Fibroblast of gingiva (primary cell): Measurements from ENCODE around the gene CSRNP3.

Source experiments
- DNase-seq: peaks from one replicate; pipeline ENCODE4 v3.0.0-alpha.2; 2011; ENCODE audit warnings: low read depth

Gene CSRNP3

GRCh38 chr2:165687426-165688002 is 218.0 kb downstream of the CSRNP3 start:
- no peak for DNase-seq

- peak; percentile 52 for DNase-seq
These were observed 222.1 kb downstream of the CSRNP3 start for GRCh38 chr2:165691615-165692014.

GRCh38 chr2:165692906-165693305 is 223.4 kb downstream of the CSRNP3 start:
- DNase-seq = no peak

GRCh38 chr2:165693838-165694237 is 224.3 kb downstream of the CSRNP3 start:
- DNase-seq = no peak

- DNase-seq = no peak
These were observed 228.4 kb downstream of the CSRNP3 start for GRCh38 chr2:165697748-165698443.

GRCh38 chr2:165698444-165698884 is 229.0 kb downstream of the CSRNP3 start:
- DNase-seq = peak; percentile 57

- DNase-seq = no peak
These were observed 230.4 kb downstream of the CSRNP3 start for GRCh38 chr2:165699946-165700345.

GRCh38 chr2:165700531-165700930 is 231.0 kb downstream of the CSRNP3 start:
- DNase-seq = no peak

GRCh38 chr2:165701147-165701546 is 231.6 kb downstream of the CSRNP3 start:
- no peak for DNase-seq

GRCh38 chr2:165706960-165707487 is 237.5 kb downstream of the CSRNP3 start:
- no peak for DNase-seq

GRCh38 chr2:165716091-165716490 is 246.6 kb downstream of the CSRNP3 start:
- no peak for DNase-seq

- DNase-seq = no peak
These were observed 249.2 kb downstream of the CSRNP3 start for GRCh38 chr2:165718610-165719210.

GRCh38 chr2:165720511-165720910 is 251.0 kb downstream of the CSRNP3 start:
- peak; percentile 86 for DNase-seq

- peak; percentile 23 for DNase-seq
These were observed 255.9 kb downstream of the CSRNP3 start for GRCh38 chr2:165725421-165725820.
